ENCODE measurements around the gene CYP2F1. TPM values are rescaled to one million over a fixed set of nuclear protein-coding genes. Genes with fewer than 3 reads are reported as not detected.

Gene CYP2F1
- total and polyA plus RNA-seq, 2 experiments from 2014 or later = 1.1 TPM; not detected in 1

DNA sequence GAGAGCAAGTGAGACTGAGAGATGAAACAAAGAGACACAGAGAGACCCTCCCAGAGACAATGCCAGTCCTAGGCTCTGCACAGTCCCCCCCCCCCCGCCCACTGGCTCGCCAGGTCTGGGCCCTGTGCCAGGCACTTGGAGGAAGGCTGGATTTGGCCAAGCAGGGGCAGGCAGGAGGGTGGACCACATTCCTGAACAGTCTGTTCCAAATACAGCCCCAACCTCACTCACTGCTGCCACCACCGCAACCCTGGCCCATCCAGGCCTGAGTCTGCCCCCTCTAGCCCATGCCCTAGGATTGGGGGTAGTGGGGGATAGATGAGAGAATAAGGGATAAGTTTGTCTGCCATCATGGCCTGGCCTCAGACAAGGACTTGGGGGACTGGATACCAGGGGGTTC lies 19.0 kb downstream of the CYP2F1 start:
- Histone ChIP-seq H3K79me2 (replicated peaks; ENCODE audit: insufficient read depth) (no peaks in the 10 kb centered on the region), H3K36me3 (ENCODE audit: insufficient read depth) (no peaks in the 10 kb centered on the region), H3F3A (replicated peaks; ENCODE audit: low read depth) (0 out of 2 replicates have a peak, but pooled peaks cover 5% of the 10 kb centered on the region), H2AFZ (no peak overlapping the region), H3K4me1 (ENCODE audit: insufficient read depth) (peaks cover 8% of the 10 kb centered on the region; the same call in 1 of the 2 replicates), H3K27me3 (ENCODE audit: insufficient read depth) (peaks cover 8% of the 10 kb centered on the region; the same call in 1 of the 2 replicates), H3K27ac (ENCODE audit: low read depth) (no peak overlapping the region), H3K9me2 (ENCODE audit: insufficient read depth) (no peaks in the 10 kb centered on the region), H4K20me1 (replicated peaks; ENCODE audit: insufficient read depth) (no peaks in the 10 kb centered on the region), H3K4me3 (no peak overlapping the region), H3K4me2 (no peak overlapping the region)
- Mint-ChIP-seq H3K36me3 (ENCODE audit: low read depth) (peaks cover 4% of the 10 kb centered on the region; the same call in 1 of the 3 replicates), H3K27me3 (ENCODE audit: insufficient read depth, low read depth, poor library complexity) (peaks cover 29% of the 10 kb centered on the region), H3K4me1 (peaks cover 29% of the 10 kb centered on the region), H3K4me3 (no peak overlapping the region), H3K27ac (no peak overlapping the region), H3K9me3 (no peaks in the 10 kb centered on the region)
- no peak for DNase-seq (ENCODE audit: low spot score)
- no peak for ATAC-seq
- TF ChIP-seq CREB1 (CRISPR knock-in tag; IDR thresholded peaks at IDR 0.05; ENCODE audit: low read depth) (no peak), POLR2AphosphoS5 (IDR thresholded peaks at IDR 0.05; ENCODE audit: low read depth) (no peak), STAT1 (IDR thresholded peaks at IDR 0.05; ENCODE audit: unreplicated experiment) (no peak), EZH2phosphoT487 (IDR thresholded peaks at IDR 0.05; ENCODE audit: unreplicated experiment) (no peak), NANOG (IDR thresholded peaks at IDR 0.05; ENCODE audit: borderline replicate concordance) (no peak), ZNF331 (CRISPR knock-in tag; IDR thresholded peaks at IDR 0.05; ENCODE audit: low read depth) (no peak), EZH2 (IDR thresholded peaks at IDR 0.05; ENCODE audit: low read depth, unreplicated experiment) (no peak), JUNB (IDR thresholded peaks at IDR 0.05; ENCODE audit: unreplicated experiment) (no peak), ZNF114 (CRISPR knock-in tag; IDR thresholded peaks at IDR 0.05) (no peak)
- TF ChIP-seq, protein P1, sequence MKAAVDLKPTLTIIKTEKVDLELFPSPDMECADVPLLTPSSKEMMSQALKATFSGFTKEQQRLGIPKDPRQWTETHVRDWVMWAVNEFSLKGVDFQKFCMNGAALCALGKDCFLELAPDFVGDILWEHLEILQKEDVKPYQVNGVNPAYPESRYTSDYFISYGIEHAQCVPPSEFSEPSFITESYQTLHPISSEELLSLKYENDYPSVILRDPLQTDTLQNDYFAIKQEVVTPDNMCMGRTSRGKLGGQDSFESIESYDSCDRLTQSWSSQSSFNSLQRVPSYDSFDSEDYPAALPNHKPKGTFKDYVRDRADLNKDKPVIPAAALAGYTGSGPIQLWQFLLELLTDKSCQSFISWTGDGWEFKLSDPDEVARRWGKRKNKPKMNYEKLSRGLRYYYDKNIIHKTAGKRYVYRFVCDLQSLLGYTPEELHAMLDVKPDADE (IDR thresholded peaks at IDR 0.05) = no peak
- TF ChIP-seq, protein P2, sequence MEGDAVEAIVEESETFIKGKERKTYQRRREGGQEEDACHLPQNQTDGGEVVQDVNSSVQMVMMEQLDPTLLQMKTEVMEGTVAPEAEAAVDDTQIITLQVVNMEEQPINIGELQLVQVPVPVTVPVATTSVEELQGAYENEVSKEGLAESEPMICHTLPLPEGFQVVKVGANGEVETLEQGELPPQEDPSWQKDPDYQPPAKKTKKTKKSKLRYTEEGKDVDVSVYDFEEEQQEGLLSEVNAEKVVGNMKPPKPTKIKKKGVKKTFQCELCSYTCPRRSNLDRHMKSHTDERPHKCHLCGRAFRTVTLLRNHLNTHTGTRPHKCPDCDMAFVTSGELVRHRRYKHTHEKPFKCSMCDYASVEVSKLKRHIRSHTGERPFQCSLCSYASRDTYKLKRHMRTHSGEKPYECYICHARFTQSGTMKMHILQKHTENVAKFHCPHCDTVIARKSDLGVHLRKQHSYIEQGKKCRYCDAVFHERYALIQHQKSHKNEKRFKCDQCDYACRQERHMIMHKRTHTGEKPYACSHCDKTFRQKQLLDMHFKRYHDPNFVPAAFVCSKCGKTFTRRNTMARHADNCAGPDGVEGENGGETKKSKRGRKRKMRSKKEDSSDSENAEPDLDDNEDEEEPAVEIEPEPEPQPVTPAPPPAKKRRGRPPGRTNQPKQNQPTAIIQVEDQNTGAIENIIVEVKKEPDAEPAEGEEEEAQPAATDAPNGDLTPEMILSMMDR (conservative IDR thresholded peaks at IDR 0.05; ENCODE audit: low read depth in 2 of 2) = no peak
- TF ChIP-seq, protein P3, sequence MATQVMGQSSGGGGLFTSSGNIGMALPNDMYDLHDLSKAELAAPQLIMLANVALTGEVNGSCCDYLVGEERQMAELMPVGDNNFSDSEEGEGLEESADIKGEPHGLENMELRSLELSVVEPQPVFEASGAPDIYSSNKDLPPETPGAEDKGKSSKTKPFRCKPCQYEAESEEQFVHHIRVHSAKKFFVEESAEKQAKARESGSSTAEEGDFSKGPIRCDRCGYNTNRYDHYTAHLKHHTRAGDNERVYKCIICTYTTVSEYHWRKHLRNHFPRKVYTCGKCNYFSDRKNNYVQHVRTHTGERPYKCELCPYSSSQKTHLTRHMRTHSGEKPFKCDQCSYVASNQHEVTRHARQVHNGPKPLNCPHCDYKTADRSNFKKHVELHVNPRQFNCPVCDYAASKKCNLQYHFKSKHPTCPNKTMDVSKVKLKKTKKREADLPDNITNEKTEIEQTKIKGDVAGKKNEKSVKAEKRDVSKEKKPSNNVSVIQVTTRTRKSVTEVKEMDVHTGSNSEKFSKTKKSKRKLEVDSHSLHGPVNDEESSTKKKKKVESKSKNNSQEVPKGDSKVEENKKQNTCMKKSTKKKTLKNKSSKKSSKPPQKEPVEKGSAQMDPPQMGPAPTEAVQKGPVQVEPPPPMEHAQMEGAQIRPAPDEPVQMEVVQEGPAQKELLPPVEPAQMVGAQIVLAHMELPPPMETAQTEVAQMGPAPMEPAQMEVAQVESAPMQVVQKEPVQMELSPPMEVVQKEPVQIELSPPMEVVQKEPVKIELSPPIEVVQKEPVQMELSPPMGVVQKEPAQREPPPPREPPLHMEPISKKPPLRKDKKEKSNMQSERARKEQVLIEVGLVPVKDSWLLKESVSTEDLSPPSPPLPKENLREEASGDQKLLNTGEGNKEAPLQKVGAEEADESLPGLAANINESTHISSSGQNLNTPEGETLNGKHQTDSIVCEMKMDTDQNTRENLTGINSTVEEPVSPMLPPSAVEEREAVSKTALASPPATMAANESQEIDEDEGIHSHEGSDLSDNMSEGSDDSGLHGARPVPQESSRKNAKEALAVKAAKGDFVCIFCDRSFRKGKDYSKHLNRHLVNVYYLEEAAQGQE (IDR thresholded peaks at IDR 0.05; ENCODE audit: unreplicated experiment) = no peak
- TF ChIP-seq, protein P4, sequence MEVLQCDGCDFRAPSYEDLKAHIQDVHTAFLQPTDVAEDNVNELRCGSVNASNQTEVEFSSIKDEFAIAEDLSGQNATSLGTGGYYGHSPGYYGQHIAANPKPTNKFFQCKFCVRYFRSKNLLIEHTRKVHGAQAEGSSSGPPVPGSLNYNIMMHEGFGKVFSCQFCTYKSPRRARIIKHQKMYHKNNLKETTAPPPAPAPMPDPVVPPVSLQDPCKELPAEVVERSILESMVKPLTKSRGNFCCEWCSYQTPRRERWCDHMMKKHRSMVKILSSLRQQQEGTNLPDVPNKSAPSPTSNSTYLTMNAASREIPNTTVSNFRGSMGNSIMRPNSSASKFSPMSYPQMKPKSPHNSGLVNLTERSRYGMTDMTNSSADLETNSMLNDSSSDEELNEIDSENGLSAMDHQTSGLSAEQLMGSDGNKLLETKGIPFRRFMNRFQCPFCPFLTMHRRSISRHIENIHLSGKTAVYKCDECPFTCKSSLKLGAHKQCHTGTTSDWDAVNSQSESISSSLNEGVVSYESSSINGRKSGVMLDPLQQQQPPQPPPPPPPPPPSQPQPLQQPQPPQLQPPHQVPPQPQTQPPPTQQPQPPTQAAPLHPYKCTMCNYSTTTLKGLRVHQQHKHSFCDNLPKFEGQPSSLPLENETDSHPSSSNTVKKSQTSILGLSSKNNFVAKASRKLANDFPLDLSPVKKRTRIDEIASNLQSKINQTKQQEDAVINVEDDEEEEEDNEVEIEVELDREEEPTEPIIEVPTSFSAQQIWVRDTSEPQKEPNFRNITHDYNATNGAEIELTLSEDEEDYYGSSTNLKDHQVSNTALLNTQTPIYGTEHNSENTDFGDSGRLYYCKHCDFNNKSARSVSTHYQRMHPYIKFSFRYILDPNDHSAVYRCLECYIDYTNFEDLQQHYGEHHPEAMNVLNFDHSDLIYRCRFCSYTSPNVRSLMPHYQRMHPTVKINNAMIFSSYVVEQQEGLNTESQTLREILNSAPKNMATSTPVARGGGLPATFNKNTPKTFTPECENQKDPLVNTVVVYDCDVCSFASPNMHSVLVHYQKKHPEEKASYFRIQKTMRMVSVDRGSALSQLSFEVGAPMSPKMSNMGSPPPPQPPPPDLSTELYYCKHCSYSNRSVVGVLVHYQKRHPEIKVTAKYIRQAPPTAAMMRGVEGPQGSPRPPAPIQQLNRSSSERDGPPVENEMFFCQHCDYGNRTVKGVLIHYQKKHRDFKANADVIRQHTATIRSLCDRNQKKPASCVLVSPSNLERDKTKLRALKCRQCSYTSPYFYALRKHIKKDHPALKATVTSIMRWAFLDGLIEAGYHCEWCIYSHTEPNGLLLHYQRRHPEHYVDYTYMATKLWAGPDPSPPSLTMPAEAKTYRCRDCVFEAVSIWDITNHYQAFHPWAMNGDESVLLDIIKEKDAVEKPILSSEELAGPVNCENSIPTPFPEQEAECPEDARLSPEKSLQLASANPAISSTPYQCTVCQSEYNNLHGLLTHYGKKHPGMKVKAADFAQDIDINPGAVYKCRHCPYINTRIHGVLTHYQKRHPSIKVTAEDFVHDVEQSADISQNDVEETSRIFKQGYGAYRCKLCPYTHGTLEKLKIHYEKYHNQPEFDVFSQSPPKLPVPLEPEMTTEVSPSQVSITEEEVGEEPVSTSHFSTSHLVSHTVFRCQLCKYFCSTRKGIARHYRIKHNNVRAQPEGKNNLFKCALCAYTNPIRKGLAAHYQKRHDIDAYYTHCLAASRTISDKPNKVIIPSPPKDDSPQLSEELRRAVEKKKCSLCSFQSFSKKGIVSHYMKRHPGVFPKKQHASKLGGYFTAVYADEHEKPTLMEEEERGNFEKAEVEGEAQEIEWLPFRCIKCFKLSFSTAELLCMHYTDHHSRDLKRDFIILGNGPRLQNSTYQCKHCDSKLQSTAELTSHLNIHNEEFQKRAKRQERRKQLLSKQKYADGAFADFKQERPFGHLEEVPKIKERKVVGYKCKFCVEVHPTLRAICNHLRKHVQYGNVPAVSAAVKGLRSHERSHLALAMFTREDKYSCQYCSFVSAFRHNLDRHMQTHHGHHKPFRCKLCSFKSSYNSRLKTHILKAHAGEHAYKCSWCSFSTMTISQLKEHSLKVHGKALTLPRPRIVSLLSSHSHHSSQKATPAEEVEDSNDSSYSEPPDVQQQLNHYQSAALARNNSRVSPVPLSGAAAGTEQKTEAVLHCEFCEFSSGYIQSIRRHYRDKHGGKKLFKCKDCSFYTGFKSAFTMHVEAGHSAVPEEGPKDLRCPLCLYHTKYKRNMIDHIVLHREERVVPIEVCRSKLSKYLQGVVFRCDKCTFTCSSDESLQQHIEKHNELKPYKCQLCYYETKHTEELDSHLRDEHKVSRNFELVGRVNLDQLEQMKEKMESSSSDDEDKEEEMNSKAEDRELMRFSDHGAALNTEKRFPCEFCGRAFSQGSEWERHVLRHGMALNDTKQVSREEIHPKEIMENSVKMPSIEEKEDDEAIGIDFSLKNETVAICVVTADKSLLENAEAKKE (CRISPR knock-in tag; IDR thresholded peaks at IDR 0.05) = no peak

Data from GM23338 (cell line).